H1 (cell line): ENCODE results near the gene TUBGCP3. TPM values are rescaled to one million over a fixed set of nuclear protein-coding genes. Genes with fewer than 3 reads are reported as not detected.

Source experiments
- CTCF ChIA-PET: fragments of 300-600 bp; sonication (Branson Sonifier 250); formaldehyde crosslinking; loops from one replicate; lab custom pipeline; 2021; ENCODE audit not compliant: partially characterized antibody; lab: Charles Lee
- POLR2A ChIA-PET: fragments of 300-600 bp; sonication (Branson Sonifier 250); formaldehyde crosslinking; loops from one replicate; lab custom pipeline; 2021; ENCODE audit warnings: inconsistent platforms; ENCODE audit not compliant: partially characterized antibody; lab: Charles Lee
- DNase-seq, 2 experiments: peaks; one replicate each; pipeline versions ENCODE4 v3.0.0 to v3.0.0-alpha.2; 2010 to 2022; ENCODE audit warnings: low spot score in 2 of 2, low read depth in 1 of 2, mixed read lengths in 1 of 2
- FAIRE-seq: peaks from 2 replicates; lab custom pipeline; 2011; peaks lifted over from hg19 to GRCh38; lab: Jason Lieb, UNC
- H2AFZ ChIP-seq: 2 replicates; pipeline ENCODE4 v1.8.1; 2012; ENCODE audit warnings: low read length, inconsistent platforms
- H2AK5ac ChIP-seq: 2 replicates; pipeline ENCODE4 v1.6.1; 2013; ENCODE audit warnings: low read depth, low read length
- H2BK120ac ChIP-seq: replicated peaks from 2 replicates; pipeline ENCODE3; 2013; ENCODE audit warnings: low read depth, low read length, inconsistent platforms
- H2BK12ac ChIP-seq: 2 replicates; pipeline ENCODE4 v1.6.1; 2013; ENCODE audit warnings: low read depth, low read length
- H2BK15ac ChIP-seq: 2 replicates; pipeline ENCODE4 v1.6.1; 2013; ENCODE audit warnings: low read length
- H2BK20ac ChIP-seq: 2 replicates; pipeline ENCODE4 v1.6.1; 2013; ENCODE audit warnings: low read length
- H2BK5ac ChIP-seq: 2 replicates; pipeline ENCODE4 v1.6.1; 2013; ENCODE audit warnings: low read depth, low read length
- H3K14ac ChIP-seq: 2 replicates; pipeline ENCODE4 v1.6.1; 2013; ENCODE audit warnings: inconsistent platforms; ENCODE audit not compliant: insufficient read length
- H3K18ac ChIP-seq: 2 replicates; pipeline ENCODE4 v1.6.1; 2013; ENCODE audit warnings: low read length; ENCODE audit errors: extremely low read depth
- H3K23ac ChIP-seq: 2 replicates; pipeline ENCODE4 v1.6.1; 2013; ENCODE audit warnings: inconsistent platforms; ENCODE audit not compliant: insufficient read length
- H3K23me2 ChIP-seq: 2 replicates; pipeline ENCODE4 v1.6.1; 2013; ENCODE audit warnings: low read depth, low read length
- H3K27ac ChIP-seq: 2 replicates; pipeline ENCODE4 v1.6.1; 2011; ENCODE audit warnings: low read depth, low read length, inconsistent platforms
- H3K27me3 ChIP-seq, 4 experiments: replicated peaks in 1 of 4; 1 replicate in 1 of 4; 2 replicates in 3 of 4; pipeline versions ENCODE4 v1.6.1 to v1.8.1; 2011 to 2013; ENCODE audit warnings: low read length in 3 of 4, mild to moderate bottlenecking in 3 of 4, inconsistent platforms in 2 of 4, mixed read lengths in 2 of 4, moderate library complexity in 1 of 4; ENCODE audit not compliant: control insufficient read depth in 3 of 4, insufficient read depth in 3 of 4; ENCODE audit errors: extremely low read depth in 1 of 4
- H3K36me3 ChIP-seq, 4 experiments: 2 replicates each; pipeline versions ENCODE4 v1.6.1 to v1.8.1; 2011 to 2013; ENCODE audit warnings: mild to moderate bottlenecking in 4 of 4, low read length in 3 of 4, moderate library complexity in 2 of 4, control low read depth in 1 of 4, inconsistent platforms in 1 of 4; ENCODE audit not compliant: insufficient read depth in 4 of 4, control insufficient read depth in 2 of 4
- H3K4ac ChIP-seq: replicated peaks from 2 replicates; pipeline ENCODE3; 2013; ENCODE audit warnings: low read length, low read depth, mixed read lengths, inconsistent platforms; ENCODE audit not compliant: insufficient read length
- H3K4me1 ChIP-seq, 4 experiments: replicated peaks in 1 of 4; 1 replicate in 1 of 4; 2 replicates in 3 of 4; pipeline versions ENCODE4 v1.6.1 to v1.8.1; 2011 to 2013; ENCODE audit warnings: low read length in 3 of 4, inconsistent platforms in 2 of 4, mixed read lengths in 1 of 4; ENCODE audit not compliant: insufficient read depth in 4 of 4, control insufficient read depth in 3 of 4
- H3K4me2 ChIP-seq, 2 experiments: 2 replicates each; pipeline versions ENCODE4 v1.6.1 to v1.8.1; 2011 to 2013; ENCODE audit warnings: low read depth in 2 of 2, low read length in 2 of 2, control low read depth in 1 of 2, inconsistent platforms in 1 of 2, mild to moderate bottlenecking in 1 of 2; ENCODE audit not compliant: insufficient read depth in 1 of 2
- H3K4me3 ChIP-seq, 4 experiments: fragments of 200-600, 300-600 bp in 1 of 4; sonication (generic), shearing (Covaris generic), sonication (Bioruptor Twin) in 1 of 4; 2 replicates each; pipeline versions ENCODE4 v1.5.1 to v1.8.1; 2011 to 2016; ENCODE audit warnings: low read length in 4 of 4, low read depth in 3 of 4, control low read depth in 2 of 4, inconsistent platforms in 2 of 4, mild to moderate bottlenecking in 2 of 4, mixed read lengths in 1 of 4, moderate library complexity in 1 of 4; ENCODE audit not compliant: insufficient read depth in 2 of 4; ENCODE audit errors: extremely low read depth in 1 of 4
- H3K56ac ChIP-seq: replicated peaks from 2 replicates; pipeline ENCODE3; 2013; ENCODE audit warnings: low read depth, mild to moderate bottlenecking, mixed read lengths, low read length, inconsistent platforms; ENCODE audit not compliant: insufficient read length
- H3K79me1 ChIP-seq: 2 replicates; pipeline ENCODE4 v1.6.1; 2013; ENCODE audit warnings: low read depth, low read length, control low read depth
- H3K79me2 ChIP-seq, 2 experiments: 2 replicates each; pipeline versions ENCODE4 v1.6.1 to v1.8.1; 2012 to 2013; ENCODE audit warnings: low read length in 2 of 2, mild to moderate bottlenecking in 2 of 2, inconsistent platforms in 1 of 2; ENCODE audit not compliant: insufficient read depth in 2 of 2, control insufficient read depth in 1 of 2
- H3K9ac ChIP-seq, 4 experiments: replicated peaks in 1 of 4; 1 replicate in 1 of 4; 2 replicates in 3 of 4; pipeline versions ENCODE4 v1.6.1 to v1.8.1; 2011 to 2013; ENCODE audit warnings: low read depth in 3 of 4, low read length in 3 of 4, control low read depth in 2 of 4, mild to moderate bottlenecking in 2 of 4, moderate library complexity in 2 of 4, inconsistent platforms in 1 of 4; ENCODE audit errors: extremely low read depth in 1 of 4
- H3K9me3 ChIP-seq, 2 experiments: 2 replicates each; pipeline versions ENCODE4 v1.6.1 to v1.8.1; 2012 to 2013; ENCODE audit warnings: mild to moderate bottlenecking in 2 of 2, moderate library complexity in 2 of 2, control low read depth in 1 of 2, inconsistent platforms in 1 of 2, low read depth in 1 of 2, low read length in 1 of 2, mixed read lengths in 1 of 2; ENCODE audit not compliant: insufficient read depth in 2 of 2
- H4K20me1 ChIP-seq, 2 experiments: replicated peaks in 1 of 2; 2 replicates each; pipeline versions ENCODE3 to v1.8.1; 2011 to 2013; ENCODE audit warnings: inconsistent platforms in 2 of 2, low read length in 2 of 2, mild to moderate bottlenecking in 1 of 2; ENCODE audit not compliant: insufficient read depth in 2 of 2, control insufficient read depth in 1 of 2
- H4K5ac ChIP-seq: 2 replicates; pipeline ENCODE4 v1.6.1; 2013; ENCODE audit warnings: low read length, low read depth, mixed read lengths, inconsistent platforms; ENCODE audit not compliant: insufficient read length
- H4K8ac ChIP-seq: 2 replicates; pipeline ENCODE4 v1.8.0; 2013; ENCODE audit warnings: mild to moderate bottlenecking, moderate library complexity, low read length, inconsistent platforms; ENCODE audit not compliant: insufficient read depth; ENCODE audit errors: extremely low read depth
- H4K91ac ChIP-seq: replicated peaks from 2 replicates; pipeline ENCODE3; 2013; ENCODE audit warnings: low read length, mixed read lengths, inconsistent platforms; ENCODE audit not compliant: insufficient read length
- ATF2 ChIP-seq: IDR thresholded peaks from 2 replicates; pipeline ENCODE4 v1.6.1; 2012; ENCODE audit warnings: low read length, inconsistent platforms
- BCL11A ChIP-seq, 2 experiments: IDR thresholded peaks; one replicate each; pipeline ENCODE4 v1.6.1; 2011; ENCODE audit warnings: low read depth in 2 of 2, low read length in 2 of 2, mild to moderate bottlenecking in 2 of 2
- BRCA1 ChIP-seq: IDR thresholded peaks from 2 replicates; pipeline ENCODE4 v1.6.1; 2012; ENCODE audit warnings: low read depth, low read length, improper control_type of control experiment
- GTF2F1 ChIP-seq: IDR thresholded peaks from 2 replicates; pipeline ENCODE4 v1.6.1; 2012; ENCODE audit warnings: low read depth, low read length, improper control_type of control experiment, borderline replicate concordance
- HDAC6 ChIP-seq: IDR thresholded peaks from one replicate; pipeline ENCODE4 v1.7.1; 2012; ENCODE audit warnings: low read depth, mild to moderate bottlenecking, inconsistent platforms, low read length, moderate library complexity
- RBBP5 ChIP-seq: IDR thresholded peaks from 2 replicates; pipeline ENCODE4 v1.7.1; 2012; ENCODE audit warnings: low read depth, mild to moderate bottlenecking, inconsistent platforms, low read length, moderate library complexity, borderline replicate concordance
- RFX5 ChIP-seq: IDR thresholded peaks from 2 replicates; pipeline ENCODE4 v1.6.1; 2011; ENCODE audit warnings: low read depth, low read length, improper control_type of control experiment, borderline replicate concordance
- SAP30 ChIP-seq: fragments of 300-600 bp; sonication (generic); IDR thresholded peaks from 2 replicates; pipeline ENCODE4 v1.7.1; 2012; ENCODE audit warnings: low read length, moderate library complexity, mild to moderate bottlenecking, inconsistent platforms; ENCODE audit not compliant: insufficient read depth, insufficient replicate concordance
- SIRT6 ChIP-seq: IDR thresholded peaks from one replicate; pipeline ENCODE4 v1.7.1; 2012; ENCODE audit warnings: low read length, inconsistent platforms
- SP1 ChIP-seq: IDR thresholded peaks from 2 replicates; pipeline ENCODE4 v1.6.1; 2011; ENCODE audit warnings: low read depth, low read length
- TAF7 ChIP-seq: optimal IDR thresholded peaks from 2 replicates; pipeline ENCODE3; 2011; ENCODE audit warnings: low read depth, mild to moderate bottlenecking, inconsistent platforms, low read length, moderate library complexity, borderline replicate concordance
- YY1 ChIP-seq: IDR thresholded peaks from 2 replicates; pipeline ENCODE4 v1.6.1; 2011; ENCODE audit warnings: low read depth, mild to moderate bottlenecking, low read length
- WGBS, 2 experiments: shearing (Covaris generic) in 1 of 2; methylation state at CpG; one replicate each; pipeline versions ENCODE4 v1.1.6 to v1.1.7; 2013 to 2015; ENCODE audit warnings: low lambda C conversion rate in 2 of 2, mixed read lengths in 2 of 2, inconsistent platforms in 1 of 2, low coverage in 1 of 2, missing lambda C conversion rate in 1 of 2; ENCODE audit not compliant: insufficient replicate concordance in 2 of 2, insufficient coverage in 1 of 2, insufficient read length in 1 of 2; ENCODE audit errors: extremely low coverage in 1 of 2, missing lambda C conversion rate in 1 of 2; 5-methylcytosine and 5-hydroxymethylcytosine counted together
- polyA plus RNA-seq, 7 experiments: library from polyadenylated mRNA; depleted of rRNA in 3 of 7; stranded (reverse) in 5 of 7; unstranded in 2 of 7; fragments of >200 nt in 5 of 7; fragments of 200-250 nt in 2 of 7; gene quantifications; 1 replicate in 5 of 7; 2 replicates in 1 of 7; 4 replicates in 1 of 7; pipeline versions ENCODE4 v1.2.1 to v1.2.3, GENCODE V29; 2011 to 2013; ENCODE audit warnings: missing spikeins in 2 of 7, mixed read lengths in 2 of 7
- total RNA-seq: library from RNA; stranded (reverse); fragmentation: NEBNext Ultra II Directional; extraction: Animal tissue kit (Norgen Biotek cat#: 25700); gene quantifications from 2 replicates; pipeline ENCODE4 v1.2.1, GENCODE V29; 2021

TUBGCP3 gene
- total and polyA plus RNA-seq, 2 of the 8 experiments (the other 6 are each of a cell fraction or from before 2014, with no cell fraction given): 27.0 to 31.7 TPM

- Histone ChIP-seq H2BK12ac (no peak overlapping the region), H2BK20ac (no peak overlapping the region), H3K4me2 (no peak overlapping the region), H3K18ac (no peak overlapping the region), H3K79me2 (no peaks in the 10 kb centered on the region), H3K56ac (no peak overlapping the region), H3K4ac (no peak overlapping the region), H3K9me3 (no peaks in the 10 kb centered on the region), H4K8ac (no peak overlapping the region), H2BK120ac (no peak overlapping the region), H3K23me2 (no peaks in the 10 kb centered on the region; the same call in 1 of the 2 replicates), H3K4me3 (no peak overlapping the region), H2AK5ac (no peak overlapping the region), H3K9ac (no peak overlapping the region), H2BK5ac (no peak overlapping the region), H3K79me1 (no peaks in the 10 kb centered on the region), H4K5ac (no peak overlapping the region), H3K27me3 (peaks cover 0 to 4% (median 2%) of the 10 kb centered on the region in 4 experiments; a peak in 3 of 7 replicates), H3K4me1 (peaks cover 0 to 7% (median 5%) of the 10 kb centered on the region in 4 experiments; a peak in 6 of 7 replicates), H3K14ac (no peak overlapping the region), H3K23ac (no peak overlapping the region), H4K91ac (no peak overlapping the region), H4K20me1 (no peaks in the 10 kb centered on the region), H2AFZ (no peak overlapping the region), H2BK15ac (no peak overlapping the region), H3K27ac (no peak overlapping the region), H3K36me3 (no peaks in the 10 kb centered on the region)
- FAIRE-seq (no peak), DNase-seq (no peak)
- WGBS, 2 experiments: 92% methylated on average over 7 of the region's 7 CpGs; no CpG with 5 or more reads in 1 of the 2 experiments
- CTCF ChIA-PET: interaction anchor here (0.8 kb wide), 1 partner anchor 48 kb away, joined by 3 read pairs; no protein-coding TSS in a partner anchor
- POLR2A ChIA-PET: interaction anchor here (0.7 to 1.3 kb wide), 2 partner anchors 13 to 143 kb away, joined by 3 to 7 read pairs; no protein-coding TSS in a partner anchor
- TF ChIP-seq GTF2F1 (no peak), TAF7 (no peak), RFX5 (no peak), YY1 (no peak), RBBP5 (no peak), HDAC6 (no peak), SAP30 (no peak), SIRT6 (no peak), BCL11A (IDR thresholded peaks at IDR 0.05; ENCODE audit: low read depth in 2 of 2, low read length in 2 of 2) (no peak), BRCA1 (no peak), ATF2 (no peak), SP1 (no peak)
Observed at GRCh38 chr13:112592647-112593046, 4.7 kb upstream of the TUBGCP3 start.
